OCI-LY7 (cell line): ENCODE data around the gene COL23A1.

Source experiments
- CTCF ChIP-seq: fragments of 200-600 bp; sonication (generic); conservative IDR thresholded peaks from 2 replicates; pipeline ENCODE4 v1.5.1; 2014; ENCODE audit warnings: mild to moderate bottlenecking, antibody characterized with exemption, low read length, moderate library complexity, mixed read lengths
- EZH2phosphoT487 ChIP-seq: fragments of 200-600 bp; sonication (generic); IDR thresholded peaks from 2 replicates; pipeline ENCODE4 v1.6.1; 2018; ENCODE audit warnings: low read depth, borderline replicate concordance, mild to moderate bottlenecking, mixed run types, antibody characterized with exemption, low read length, moderate library complexity, mixed read lengths

GRCh38 chr5:178427576-178428197, 162.5 kb downstream of the COL23A1 start:
- no peak for TF ChIP-seq CTCF
- TF ChIP-seq EZH2phosphoT487, result no peak
